ENCODE results near the gene FRMD3.

FRMD3 gene

GRCh38 chr9:83315649-83316048 is 222.6 kb downstream of the FRMD3 start:
- DNase-seq (ENCODE audit: low read depth): no peak
- TF ChIP-seq CTCF (IDR thresholded peaks at IDR 0.05; ENCODE audit: low read depth, low read length, missing control alignments): no peak
- H3K4me3 ChIP-seq (ENCODE audit: low read depth, low read length): no peak overlapping the region
- in situ Hi-C loops (cut with HindIII; ENCODE audit: low sequenced_read_pairs): no loop called here

- in situ Hi-C loops (cut with HindIII; ENCODE audit: low sequenced_read_pairs): no loop called here
- no peak for DNase-seq (ENCODE audit: low read depth)
- TF ChIP-seq CTCF (IDR thresholded peaks at IDR 0.05; ENCODE audit: low read depth, low read length, missing control alignments): no peak
- no peak overlapping the region for H3K4me3 ChIP-seq (ENCODE audit: low read depth, low read length)
Observed at GRCh38 chr9:83313781-83314180, 224.4 kb downstream of the FRMD3 start.

DNA sequence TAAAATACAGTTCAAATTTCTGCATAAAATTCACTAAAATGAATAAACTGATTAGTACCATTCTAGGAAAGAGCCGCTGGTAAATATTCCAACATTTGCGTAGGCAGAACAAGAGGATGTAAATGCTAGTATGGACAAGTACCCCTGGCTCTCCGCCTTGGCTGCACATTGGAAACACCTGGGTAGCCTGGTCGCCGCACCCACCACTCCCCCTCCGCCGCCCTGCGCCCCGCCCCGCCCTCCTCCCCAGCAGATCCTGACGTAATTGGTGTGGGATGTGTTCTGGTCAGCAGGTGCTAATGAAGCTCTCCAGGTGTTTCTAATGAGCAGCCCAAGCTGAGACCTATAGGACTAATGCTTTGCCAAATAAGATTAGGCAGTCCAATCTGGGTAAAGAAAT is 225.7 kb downstream of the FRMD3 start:
- no peak overlapping the region for H3K4me3 ChIP-seq (ENCODE audit: low read depth, low read length)
- in situ Hi-C loops (cut with HindIII; ENCODE audit: low sequenced_read_pairs): no loop called here
- no peak for TF ChIP-seq CTCF (IDR thresholded peaks at IDR 0.05; ENCODE audit: low read depth, low read length, missing control alignments)
- DNase-seq (ENCODE audit: low read depth): no peak

- TF ChIP-seq CTCF (IDR thresholded peaks at IDR 0.05; ENCODE audit: low read depth, low read length, missing control alignments): no peak
- in situ Hi-C loops (cut with HindIII; ENCODE audit: low sequenced_read_pairs): no loop called here
- H3K4me3 ChIP-seq (ENCODE audit: low read depth, low read length): no peak overlapping the region
- no peak for DNase-seq (ENCODE audit: low read depth)
Observed at GRCh38 chr9:83307066-83307724, 231.0 kb downstream of the FRMD3 start.

- no peak overlapping the region for H3K4me3 ChIP-seq (ENCODE audit: low read depth, low read length)
- in situ Hi-C loops (cut with HindIII; ENCODE audit: low sequenced_read_pairs): no loop called here
- peak; percentile 94 for DNase-seq (ENCODE audit: low read depth)
- no peak for TF ChIP-seq CTCF (IDR thresholded peaks at IDR 0.05; ENCODE audit: low read depth, low read length, missing control alignments)
Observed at GRCh38 chr9:83304686-83305085, 233.5 kb downstream of the FRMD3 start.

- H3K4me3 ChIP-seq (ENCODE audit: low read depth, low read length): no peak overlapping the region
- no peak for TF ChIP-seq CTCF (IDR thresholded peaks at IDR 0.05; ENCODE audit: low read depth, low read length, missing control alignments)
- no peak for DNase-seq (ENCODE audit: low read depth)
- in situ Hi-C loops (cut with HindIII; ENCODE audit: low sequenced_read_pairs): no loop called here
Observed at GRCh38 chr9:83299571-83299970, 238.6 kb downstream of the FRMD3 start.
